SU-DHL-6 (cell line): ENCODE data around the gene LRRC8E.

Source experiments
- CTCF ChIP-seq: fragments of 200-600 bp; sonication (generic); IDR thresholded peaks from one replicate; pipeline ENCODE4 v1.5.1; 2017; ENCODE audit warnings: antibody characterized with exemption, mild to moderate bottlenecking, low read length, moderate library complexity; ENCODE audit not compliant: insufficient read depth, poor library complexity, severe bottlenecking
- EZH2phosphoT487 ChIP-seq: fragments of 200-600 bp; sonication (generic), shearing (Covaris generic); conservative IDR thresholded peaks from 2 replicates; pipeline ENCODE4 v1.6.1; 2018; ENCODE audit warnings: mild to moderate bottlenecking, antibody characterized with exemption, low read length, moderate library complexity, mixed read lengths

GRCh38 chr19:7856679-7857663 is 31.3 kb upstream of the LRRC8E start:
- TF ChIP-seq CTCF (no peak), EZH2phosphoT487 (no peak)
